22Rv1 (cell line): ENCODE data around the gene TENT5D.

Source experiments
- ZFX ChIP-seq: fragments of 450-650 bp; IDR thresholded peaks from 2 replicates; pipeline ENCODE4 v1.6.1; 2017; ENCODE audit warnings: antibody characterized with exemption, borderline replicate concordance
- TF ChIP-seq, protein P1 (sequence below): fragments of 450-650 bp; IDR thresholded peaks from 2 replicates; pipeline ENCODE4 v1.5.1; 2017; ENCODE audit warnings: mild to moderate bottlenecking

DNA sequence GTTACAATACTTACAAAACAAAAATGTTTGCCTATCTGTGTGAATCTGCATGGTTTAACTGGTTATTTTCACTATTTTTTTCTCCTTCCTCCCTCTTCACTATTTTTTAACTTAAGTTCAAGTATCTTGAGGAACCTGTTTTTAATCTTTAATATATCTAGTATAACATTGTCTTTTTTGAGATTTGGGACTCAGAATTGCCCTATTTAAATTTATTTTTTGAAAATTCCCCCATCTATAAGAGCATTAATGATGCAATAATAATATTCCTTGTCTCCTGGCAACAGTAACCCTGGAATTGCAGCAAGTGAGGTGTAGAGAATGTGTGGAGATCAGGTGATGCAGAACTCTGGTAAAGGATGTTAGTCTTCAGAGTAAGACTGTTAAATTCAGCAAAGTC lies at the start of gene TENT5D:
- TF ChIP-seq, protein P1, sequence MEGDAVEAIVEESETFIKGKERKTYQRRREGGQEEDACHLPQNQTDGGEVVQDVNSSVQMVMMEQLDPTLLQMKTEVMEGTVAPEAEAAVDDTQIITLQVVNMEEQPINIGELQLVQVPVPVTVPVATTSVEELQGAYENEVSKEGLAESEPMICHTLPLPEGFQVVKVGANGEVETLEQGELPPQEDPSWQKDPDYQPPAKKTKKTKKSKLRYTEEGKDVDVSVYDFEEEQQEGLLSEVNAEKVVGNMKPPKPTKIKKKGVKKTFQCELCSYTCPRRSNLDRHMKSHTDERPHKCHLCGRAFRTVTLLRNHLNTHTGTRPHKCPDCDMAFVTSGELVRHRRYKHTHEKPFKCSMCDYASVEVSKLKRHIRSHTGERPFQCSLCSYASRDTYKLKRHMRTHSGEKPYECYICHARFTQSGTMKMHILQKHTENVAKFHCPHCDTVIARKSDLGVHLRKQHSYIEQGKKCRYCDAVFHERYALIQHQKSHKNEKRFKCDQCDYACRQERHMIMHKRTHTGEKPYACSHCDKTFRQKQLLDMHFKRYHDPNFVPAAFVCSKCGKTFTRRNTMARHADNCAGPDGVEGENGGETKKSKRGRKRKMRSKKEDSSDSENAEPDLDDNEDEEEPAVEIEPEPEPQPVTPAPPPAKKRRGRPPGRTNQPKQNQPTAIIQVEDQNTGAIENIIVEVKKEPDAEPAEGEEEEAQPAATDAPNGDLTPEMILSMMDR, result no peak
- no peak for TF ChIP-seq ZFX
